Measurements from ENCODE around the gene C6orf15. TPM values are rescaled to one million over a fixed set of nuclear protein-coding genes. Genes with fewer than 3 reads are reported as not detected.

C6orf15 gene
- total RNA-seq, 4 donors from 2014 or later = 1.6 TPM; not detected in 3

- H3K4me1 ChIP-seq = peaks cover 4 to 42% (median 7%) of the 10 kb centered on the region in 3 donors
- peaks cover 0 to 36% (median 0%) of the 10 kb centered on the region in 3 donors for H3K36me3 ChIP-seq
- 87 to 95% methylated on average over 11 of the region's 15 CpGs for WGBS, 2 donors
- no peaks in the 10 kb centered on the region for H3K9me3 ChIP-seq
- DNase-seq = no peak
- no peaks in the 10 kb centered on the region for H3K27me3 ChIP-seq
- intact Hi-C loops (cut with DNase I) = no loop called here
- no peak overlapping the region for H3K4me3 ChIP-seq
- no peak for TF ChIP-seq POLR2A (IDR thresholded peaks at IDR 0.05)
- TF ChIP-seq CTCF (IDR thresholded peaks at IDR 0.05) = no peak
- no peak overlapping the region for H3K27ac ChIP-seq
These were observed 28.3 kb upstream of the C6orf15 start for GRCh38 chr6:31140643-31141042.

GRCh38 chr6:31139599-31139998 lies 27.2 kb upstream of the C6orf15 start:
- no peak for TF ChIP-seq POLR2A (IDR thresholded peaks at IDR 0.05)
- TF ChIP-seq CTCF (IDR thresholded peaks at IDR 0.05) = no peak
- intact Hi-C loops (cut with DNase I) = loop anchor here (5.0 kb wide), 2 partner anchors 53 to 228 kb away; no protein-coding TSS in a partner anchor
- Histone ChIP-seq H3K4me1 (peaks cover 4 to 42% (median 7%) of the 10 kb centered on the region in 3 donors), H3K9me3 (no peaks in the 10 kb centered on the region), H3K27ac (no peak overlapping the region), H3K36me3 (peaks cover 0 to 25% (median 0%) of the 10 kb centered on the region in 3 donors), H3K27me3 (no peaks in the 10 kb centered on the region), H3K4me3 (no peak overlapping the region)
- WGBS, 2 donors = 21 to 27% methylated on average over 4 of the region's 4 CpGs
- DNase-seq = no peak

GRCh38 chr6:31138982-31139381 lies 26.6 kb upstream of the C6orf15 start, which contains the start of gene PSORS1C2:
PSORS1C2 (minus strand) TSS chr6:31139066; CDS start chr6:31139026, 40 bp downstream.
- H3K4me1 ChIP-seq = peaks cover 4 to 42% (median 7%) of the 10 kb centered on the region in 3 donors
- peaks cover 0 to 19% (median 0%) of the 10 kb centered on the region in 3 donors for H3K36me3 ChIP-seq
- intact Hi-C loops (cut with DNase I) = loop anchor here (5.0 kb wide), 2 partner anchors 53 to 228 kb away; no protein-coding TSS in a partner anchor
- no peak for DNase-seq
- H3K27ac ChIP-seq = peak within 1 kb of the TSS in 1 of 4 donors; percentile 63
- no peaks in the 10 kb centered on the region for H3K27me3 ChIP-seq
- H3K4me3 ChIP-seq = peak within 1 kb of the TSS in 2 of 4 donors; percentile 28 to 57
- TF ChIP-seq CTCF (IDR thresholded peaks at IDR 0.05) (no peak), POLR2A (IDR thresholded peaks at IDR 0.05) (no peak)
- H3K9me3 ChIP-seq = no peaks in the 10 kb centered on the region
- WGBS, 2 donors = 53 to 62% methylated on average over 3 to 4 of the region's 4 CpGs

GRCh38 chr6:31135710-31136109 lies 23.3 kb upstream of the C6orf15 start:
- WGBS, 2 donors = 46 to 55% methylated on average over 10 of the region's 10 CpGs

More at GRCh38 chr6:31135710-31136109, 23.3 kb upstream of the C6orf15 start:
- TF ChIP-seq POLR2A (IDR thresholded peaks at IDR 0.05) (no peak), CTCF (IDR thresholded peaks at IDR 0.05) (no peak)
- Histone ChIP-seq H3K36me3 (no peaks in the 10 kb centered on the region), H3K9me3 (no peaks in the 10 kb centered on the region), H3K4me3 (no peak overlapping the region), H3K4me1 (peaks cover 4 to 28% (median 7%) of the 10 kb centered on the region in 3 donors), H3K27ac (no peak overlapping the region), H3K27me3 (no peaks in the 10 kb centered on the region)
- intact Hi-C loops (cut with DNase I) = loop anchor here (5.0 kb wide), 2 partner anchors 57 to 232 kb away; no protein-coding TSS in a partner anchor
- no peak for DNase-seq

All from esophagus squamous epithelium (tissue), 5 donors.